SK-N-SH (cell line): ENCODE data around the gene FCHSD2. TPM values are rescaled to one million over a fixed set of nuclear protein-coding genes. Genes with fewer than 3 reads are reported as not detected.

Experiments used
- CTCF ChIA-PET: fragments of 300-600, 350-600 bp; formaldehyde crosslinking; extraction: SDS; loops from one replicate; lab custom pipeline; 2021; lab: Yijun Ruan, JAX
- POLR2A ChIA-PET: fragments of 350-600 bp; sonication (Branson Sonifier 250); formaldehyde crosslinking; extraction: SDS; loops from one replicate; lab custom pipeline; 2020; ENCODE audit warnings: antibody characterized with exemption, inconsistent platforms; lab: Yijun Ruan, JAX
- DNase-seq: peaks from one replicate; pipeline ENCODE4 v3.0.0; 2012
- H2AFZ ChIP-seq: fragments of 200-600 bp; sonication (generic); 2 replicates; pipeline ENCODE4 v1.8.1; 2016; ENCODE audit warnings: antibody characterized with exemption, mild to moderate bottlenecking, low read depth
- H3F3A ChIP-seq: fragments of 200-600 bp; sonication (generic); replicated peaks from 2 replicates; pipeline ENCODE3; 2016; ENCODE audit warnings: antibody characterized with exemption, mild to moderate bottlenecking; ENCODE audit not compliant: insufficient read depth
- H3K27ac ChIP-seq, 2 experiments: fragments of 200-500 bp in 1 of 2; fragments of 200-600 bp in 1 of 2; sonication (Bioruptor generic) in 1 of 2; sonication (generic), shearing (Covaris generic) in 1 of 2; 2 replicates each; pipeline versions ENCODE4 v1.5.1 to v1.6.1; 2014 to 2016; ENCODE audit warnings: low read depth in 2 of 2, inconsistent platforms in 1 of 2, low read length in 1 of 2, mild to moderate bottlenecking in 1 of 2, mixed read lengths in 1 of 2
- H3K27me3 ChIP-seq: fragments of 200-600 bp; sonication (generic), shearing (Covaris generic); 2 replicates; pipeline ENCODE4 v1.6.1; 2016; ENCODE audit warnings: mixed run types; ENCODE audit not compliant: insufficient read depth
- H3K36me3 ChIP-seq, 2 experiments: fragments of 200-500 bp in 1 of 2; fragments of 200-600 bp in 1 of 2; sonication (Bioruptor generic) in 1 of 2; sonication (generic) in 1 of 2; replicated peaks in 1 of 2; 2 replicates each; pipeline versions ENCODE3 to v1.5.1; 2014 to 2016; ENCODE audit warnings: low read length in 1 of 2, mild to moderate bottlenecking in 1 of 2; ENCODE audit not compliant: insufficient read depth in 2 of 2, control insufficient read depth in 1 of 2
- H3K4me1 ChIP-seq, 2 experiments: fragments of 200-500 bp in 1 of 2; fragments of 200-600 bp in 1 of 2; sonication (Bioruptor generic) in 1 of 2; sonication (generic), shearing (Covaris generic) in 1 of 2; 2 replicates each; pipeline versions ENCODE4 v1.5.1 to v1.6.1; 2014 to 2016; ENCODE audit warnings: low read depth in 1 of 2, low read length in 1 of 2, mixed run types in 1 of 2; ENCODE audit not compliant: insufficient read depth in 2 of 2, control insufficient read depth in 1 of 2
- H3K4me2 ChIP-seq: fragments of 200-600 bp; sonication (generic), shearing (Covaris generic); 2 replicates; pipeline ENCODE4 v1.6.1; 2017; ENCODE audit warnings: mixed run types
- H3K4me3 ChIP-seq, 2 experiments: fragments of 200-500 bp in 1 of 2; fragments of 200-600 bp in 1 of 2; sonication (Bioruptor generic) in 1 of 2; sonication (generic), shearing (Covaris generic) in 1 of 2; 2 replicates each; pipeline versions ENCODE4 v1.5.1 to v1.8.1; 2014 to 2016; ENCODE audit warnings: low read depth in 2 of 2, inconsistent platforms in 1 of 2, low read length in 1 of 2, mild to moderate bottlenecking in 1 of 2, mixed read lengths in 1 of 2, moderate library complexity in 1 of 2
- H3K79me2 ChIP-seq: fragments of 200-600 bp; sonication (generic); 2 replicates; pipeline ENCODE4 v1.8.1; 2017; ENCODE audit warnings: mild to moderate bottlenecking; ENCODE audit not compliant: insufficient read depth
- H3K9ac ChIP-seq: fragments of 200-600 bp; sonication (generic); 2 replicates; pipeline ENCODE4 v1.6.1; 2017; ENCODE audit warnings: mixed run types
- H3K9me2 ChIP-seq: fragments of 200-600 bp; sonication (generic); 2 replicates; pipeline ENCODE4 v1.6.1; 2017; ENCODE audit warnings: mixed run types
- H3K9me3 ChIP-seq: fragments of 200-600 bp; sonication (generic); 2 replicates; pipeline ENCODE4 v1.6.1; 2017; ENCODE audit warnings: mixed run types, mild to moderate bottlenecking, moderate library complexity
- H4K20me1 ChIP-seq: fragments of 200-600 bp; sonication (generic); 2 replicates; pipeline ENCODE4 v1.6.1; 2017; ENCODE audit warnings: mild to moderate bottlenecking, mixed run types; ENCODE audit not compliant: insufficient read depth
- ELF1 ChIP-seq: IDR thresholded peaks from 2 replicates; pipeline ENCODE4 v1.4.0; 2012
- FOSL2 ChIP-seq: IDR thresholded peaks from 2 replicates; pipeline ENCODE4 v1.4.0; 2012; ENCODE audit warnings: low read depth, mild to moderate bottlenecking, moderate library complexity, borderline replicate concordance
- FOXM1 ChIP-seq: IDR thresholded peaks from 2 replicates; pipeline ENCODE4 v1.4.0; 2012; ENCODE audit warnings: low read depth, mild to moderate bottlenecking
- GABPA ChIP-seq: IDR thresholded peaks from 2 replicates; pipeline ENCODE4 v1.4.0; 2012; ENCODE audit warnings: low read depth, mild to moderate bottlenecking
- MAX ChIP-seq: IDR thresholded peaks from 2 replicates; pipeline ENCODE4 v1.4.0; 2012; ENCODE audit warnings: low read depth
- MXI1 ChIP-seq: IDR thresholded peaks from 2 replicates; pipeline ENCODE4 v1.6.1; 2012; ENCODE audit warnings: mild to moderate bottlenecking, low read depth, low read length, improper control_type of control experiment
- NRF1 ChIP-seq: IDR thresholded peaks from 2 replicates; pipeline ENCODE4 v1.6.1; 2012; ENCODE audit warnings: low read depth, mild to moderate bottlenecking, low read length
- POLR2AphosphoS5 ChIP-seq: IDR thresholded peaks from 2 replicates; pipeline ENCODE4 v1.6.1; 2012; ENCODE audit warnings: low read depth, low read length
- RAD21 ChIP-seq: IDR thresholded peaks from 2 replicates; pipeline ENCODE4 v1.6.1; 2012; ENCODE audit warnings: mild to moderate bottlenecking, low read length
- RCOR1 ChIP-seq: fragments of 150-350 bp; IDR thresholded peaks from 2 replicates; pipeline ENCODE4 v1.6.1; 2017; ENCODE audit warnings: antibody characterized with exemption, low read length
- RXRA ChIP-seq: IDR thresholded peaks from 2 replicates; pipeline ENCODE4 v1.4.0; 2012; ENCODE audit warnings: low read depth, mild to moderate bottlenecking, borderline replicate concordance
- SIN3A ChIP-seq: IDR thresholded peaks from 2 replicates; pipeline ENCODE4 v1.6.1; 2012; ENCODE audit warnings: low read depth, mild to moderate bottlenecking, low read length, moderate library complexity, borderline replicate concordance
- YY1 ChIP-seq: IDR thresholded peaks from 2 replicates; pipeline ENCODE4 v1.4.0; 2012; ENCODE audit warnings: low read depth, mild to moderate bottlenecking
- WGBS: methylation state at CpG from one replicate; pipeline ENCODE4 v1.1.6; 2017; ENCODE audit warnings: low lambda C conversion rate; 5-methylcytosine and 5-hydroxymethylcytosine counted together
- polyA plus RNA-seq, 3 experiments: library from polyadenylated mRNA; depleted of rRNA; stranded (reverse); fragments of >200 nt; gene quantifications; 2 replicates each; pipeline ENCODE4 v1.2.3, GENCODE V29; 2012
- TF ChIP-seq, protein P1 (sequence below): fragments of 200-600 bp; sonication (generic); IDR thresholded peaks from 2 replicates; pipeline ENCODE4 v1.6.1; 2017; ENCODE audit warnings: antibody characterized with exemption, mild to moderate bottlenecking, moderate library complexity
- TF ChIP-seq, protein P2 (sequence below): IDR thresholded peaks from 2 replicates; pipeline ENCODE4 v1.4.0; 2012; ENCODE audit warnings: low read depth, borderline replicate concordance
- TF ChIP-seq, protein P3 (sequence below): IDR thresholded peaks from 2 replicates; pipeline ENCODE4 v1.4.0; 2012; ENCODE audit warnings: low read depth, borderline replicate concordance

Gene FCHSD2
- polyA plus RNA-seq, 1 of the 3 experiments (the other 2 are of a cell fraction), result 10.4 TPM

DNA sequence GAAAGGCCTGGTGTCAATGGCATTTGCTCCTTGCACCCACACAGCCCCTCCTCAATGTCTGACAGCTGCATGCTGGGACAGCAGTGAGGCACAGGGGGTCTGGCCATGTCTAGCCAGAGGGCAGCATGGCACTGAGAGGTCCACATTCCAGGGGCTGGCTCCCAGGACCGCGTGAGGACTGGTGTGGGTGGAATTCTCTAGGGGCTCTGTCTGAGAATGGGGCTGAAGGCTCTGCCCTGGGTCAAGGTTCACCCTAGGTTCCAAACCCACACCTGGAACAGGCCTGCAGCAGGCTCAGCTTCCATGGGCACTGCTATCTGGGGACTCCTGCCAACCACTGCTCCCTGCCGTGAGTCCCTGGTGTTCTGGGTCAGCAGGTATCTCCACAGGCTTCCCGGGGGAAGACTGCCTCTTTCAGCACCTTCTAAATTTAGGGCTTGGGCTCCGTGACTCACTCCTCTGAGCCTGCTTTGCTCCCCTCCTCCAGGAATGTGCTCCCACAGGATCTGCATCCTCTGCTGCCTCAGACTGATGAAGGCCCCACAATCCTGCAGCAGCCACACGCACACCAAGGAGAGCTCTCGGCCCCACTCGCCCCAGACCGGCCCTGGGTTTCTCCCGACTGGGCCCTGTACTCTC is 352.5 kb downstream of the FCHSD2 start (continued):
- no peak for TF ChIP-seq MAX
- no peak for TF ChIP-seq RCOR1
- TF ChIP-seq GABPA, result no peak

DNA sequence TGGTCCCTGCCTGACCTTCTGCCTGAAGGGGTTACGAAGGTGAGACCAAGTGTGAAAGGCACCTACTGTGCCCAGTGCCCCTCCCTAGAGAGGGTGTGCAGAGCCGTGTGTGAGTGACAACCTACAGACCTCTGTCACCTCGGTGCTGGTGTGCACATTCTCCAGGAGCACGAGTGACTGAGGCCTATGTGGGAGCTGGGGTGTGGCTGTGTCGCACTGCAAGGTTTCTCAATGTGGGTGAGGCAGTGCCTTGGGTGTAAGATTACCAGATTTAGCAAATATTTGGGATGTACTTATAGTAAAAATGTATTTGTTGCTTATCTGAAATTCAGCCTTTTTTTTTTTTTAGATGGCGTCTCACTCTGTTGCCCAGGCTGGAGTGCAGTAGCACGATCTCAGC is 353.9 kb downstream of the FCHSD2 start:
- CTCF ChIA-PET, result interaction anchor here (1.0 to 4.8 kb wide), 3 partner anchors 25 to 63 kb away, joined by 5 to 34 read pairs (median 6); no protein-coding TSS in a partner anchor
- H3K27me3 ChIP-seq, result no peaks in the 10 kb centered on the region
- no peak overlapping the region for H2AFZ ChIP-seq
- H3K27ac ChIP-seq, result no peak overlapping the region
- H3K4me3 ChIP-seq, result no peak overlapping the region
- no peaks in the 10 kb centered on the region for H3K36me3 ChIP-seq
- no peaks in the 10 kb centered on the region for H3K9me2 ChIP-seq
- POLR2A ChIA-PET, result no interaction called here
- WGBS, result 84% methylated on average over 7 of the region's 7 CpGs
- H3K79me2 ChIP-seq, result no peaks in the 10 kb centered on the region
- H3K4me1 ChIP-seq, result peaks cover 9 to 20% of the 10 kb centered on the region in 2 experiments; a peak in 2 of 4 replicates
- H3K9ac ChIP-seq, result no peak overlapping the region
- DNase-seq, result no peak
- H3K4me2 ChIP-seq, result no peak overlapping the region
- H3F3A ChIP-seq, result no peaks in the 10 kb centered on the region
- no peaks in the 10 kb centered on the region for H3K9me3 ChIP-seq
- TF ChIP-seq FOXM1, result no peak
- TF ChIP-seq MXI1, result no peak
- TF ChIP-seq YY1, result no peak
- TF ChIP-seq ELF1, result no peak
- TF ChIP-seq GABPA, result no peak
- TF ChIP-seq, protein P1, sequence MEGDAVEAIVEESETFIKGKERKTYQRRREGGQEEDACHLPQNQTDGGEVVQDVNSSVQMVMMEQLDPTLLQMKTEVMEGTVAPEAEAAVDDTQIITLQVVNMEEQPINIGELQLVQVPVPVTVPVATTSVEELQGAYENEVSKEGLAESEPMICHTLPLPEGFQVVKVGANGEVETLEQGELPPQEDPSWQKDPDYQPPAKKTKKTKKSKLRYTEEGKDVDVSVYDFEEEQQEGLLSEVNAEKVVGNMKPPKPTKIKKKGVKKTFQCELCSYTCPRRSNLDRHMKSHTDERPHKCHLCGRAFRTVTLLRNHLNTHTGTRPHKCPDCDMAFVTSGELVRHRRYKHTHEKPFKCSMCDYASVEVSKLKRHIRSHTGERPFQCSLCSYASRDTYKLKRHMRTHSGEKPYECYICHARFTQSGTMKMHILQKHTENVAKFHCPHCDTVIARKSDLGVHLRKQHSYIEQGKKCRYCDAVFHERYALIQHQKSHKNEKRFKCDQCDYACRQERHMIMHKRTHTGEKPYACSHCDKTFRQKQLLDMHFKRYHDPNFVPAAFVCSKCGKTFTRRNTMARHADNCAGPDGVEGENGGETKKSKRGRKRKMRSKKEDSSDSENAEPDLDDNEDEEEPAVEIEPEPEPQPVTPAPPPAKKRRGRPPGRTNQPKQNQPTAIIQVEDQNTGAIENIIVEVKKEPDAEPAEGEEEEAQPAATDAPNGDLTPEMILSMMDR, result no peak
- no peak for TF ChIP-seq FOSL2
- TF ChIP-seq SIN3A, result no peak
- TF ChIP-seq, protein P2, sequence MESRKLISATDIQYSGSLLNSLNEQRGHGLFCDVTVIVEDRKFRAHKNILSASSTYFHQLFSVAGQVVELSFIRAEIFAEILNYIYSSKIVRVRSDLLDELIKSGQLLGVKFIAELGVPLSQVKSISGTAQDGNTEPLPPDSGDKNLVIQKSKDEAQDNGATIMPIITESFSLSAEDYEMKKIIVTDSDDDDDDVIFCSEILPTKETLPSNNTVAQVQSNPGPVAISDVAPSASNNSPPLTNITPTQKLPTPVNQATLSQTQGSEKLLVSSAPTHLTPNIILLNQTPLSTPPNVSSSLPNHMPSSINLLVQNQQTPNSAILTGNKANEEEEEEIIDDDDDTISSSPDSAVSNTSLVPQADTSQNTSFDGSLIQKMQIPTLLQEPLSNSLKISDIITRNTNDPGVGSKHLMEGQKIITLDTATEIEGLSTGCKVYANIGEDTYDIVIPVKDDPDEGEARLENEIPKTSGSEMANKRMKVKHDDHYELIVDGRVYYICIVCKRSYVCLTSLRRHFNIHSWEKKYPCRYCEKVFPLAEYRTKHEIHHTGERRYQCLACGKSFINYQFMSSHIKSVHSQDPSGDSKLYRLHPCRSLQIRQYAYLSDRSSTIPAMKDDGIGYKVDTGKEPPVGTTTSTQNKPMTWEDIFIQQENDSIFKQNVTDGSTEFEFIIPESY, result no peak
- no peak for TF ChIP-seq NRF1
- no peak for TF ChIP-seq RAD21
- TF ChIP-seq, protein P3, sequence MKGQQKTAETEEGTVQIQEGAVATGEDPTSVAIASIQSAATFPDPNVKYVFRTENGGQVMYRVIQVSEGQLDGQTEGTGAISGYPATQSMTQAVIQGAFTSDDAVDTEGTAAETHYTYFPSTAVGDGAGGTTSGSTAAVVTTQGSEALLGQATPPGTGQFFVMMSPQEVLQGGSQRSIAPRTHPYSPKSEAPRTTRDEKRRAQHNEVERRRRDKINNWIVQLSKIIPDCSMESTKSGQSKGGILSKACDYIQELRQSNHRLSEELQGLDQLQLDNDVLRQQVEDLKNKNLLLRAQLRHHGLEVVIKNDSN, result no peak
- no peak for TF ChIP-seq POLR2AphosphoS5
- TF ChIP-seq RXRA, result no peak
- TF ChIP-seq, all 33 proteins: peak for 0
- no peaks in the 10 kb centered on the region for H4K20me1 ChIP-seq
